Activated T-helper 2 cell treated with anti-CD3 and anti-CD28 coated beads, Interferon-gamma antibody, Interleukin-2, Interleukin-4, amounts not matched to agents 10 μg/mL and 5 μg/mL and 100 μg/mL, durations not matched to agents 14 hours and 24 hours and 36 hours (primary cell): ENCODE data around the gene PLGRKT. TPM values are rescaled to one million over a fixed set of nuclear protein-coding genes. Genes with fewer than 3 reads are reported as not detected.
"Not testable (repeated sequence)": the region's sequence is repeated elsewhere in the genome, so short reads cannot be mapped to it uniquely, and the experiment has no call there.

Experiments used
- DNase-seq: peaks from one replicate; pipeline ENCODE4 v3.0.0; 2021; ENCODE audit warnings: low spot score
- H3K27ac Mint-ChIP-seq: one replicate; pipeline ENCODE4 v1.8.0; 2021; ENCODE audit warnings: mixed read lengths
- H3K27me3 Mint-ChIP-seq: one replicate; pipeline ENCODE4 v1.8.0; 2021; ENCODE audit warnings: low read depth, mixed read lengths
- H3K36me3 Mint-ChIP-seq: one replicate; pipeline ENCODE4 v1.8.0; 2021; ENCODE audit warnings: low read depth, mixed read lengths
- H3K4me1 Mint-ChIP-seq: one replicate; pipeline ENCODE4 v1.8.0; 2021; ENCODE audit warnings: low read depth, mixed read lengths
- H3K4me3 Mint-ChIP-seq: one replicate; pipeline ENCODE4 v1.8.0; 2021; ENCODE audit warnings: low read depth, mild to moderate bottlenecking, moderate library complexity, mixed read lengths
- H3K9me3 Mint-ChIP-seq: one replicate; pipeline ENCODE4 v1.8.0; 2021; ENCODE audit warnings: mixed read lengths
- intact Hi-C: fragments of 100-400 bp; cut with micrococcal nuclease; formaldehyde crosslinking; loops from one replicate; pipeline ENCODE4 v1.15.1; 2023
- total RNA-seq: library from RNA; stranded (reverse); gene quantifications from 2 replicates; pipeline ENCODE4 v1.2.3, GENCODE V29; 2022

The PLGRKT gene
- total RNA-seq, 1 donor from 2014 or later, result 39.3 TPM

DNA sequence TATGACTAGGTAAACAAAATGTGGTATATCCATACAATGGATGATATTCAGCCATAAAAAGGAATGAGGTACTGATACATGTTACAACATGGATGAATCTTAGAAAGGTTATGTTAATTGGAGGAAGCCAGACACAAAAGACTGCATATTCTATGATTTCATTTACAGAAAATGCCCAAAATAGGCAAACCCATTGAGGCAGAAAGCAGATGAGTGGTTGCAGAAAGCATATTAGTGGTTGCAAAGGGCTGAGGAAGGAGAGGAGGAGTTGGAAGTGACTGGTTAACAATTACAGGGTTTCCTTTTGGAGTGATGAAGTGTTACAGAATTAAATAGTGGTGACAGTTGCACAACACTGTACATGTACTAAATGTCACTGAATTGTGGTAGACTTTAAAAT lies 17.7 kb downstream of the PLGRKT start:
- Mint-ChIP-seq H3K4me3 (no peak overlapping the region), H3K9me3 (no peaks in the 10 kb centered on the region)
- intact Hi-C loops, result loop anchor here (5.0 to 10.0 kb wide), 2 partner anchors 38 to 345 kb away; no protein-coding TSS in a partner anchor

DNA sequence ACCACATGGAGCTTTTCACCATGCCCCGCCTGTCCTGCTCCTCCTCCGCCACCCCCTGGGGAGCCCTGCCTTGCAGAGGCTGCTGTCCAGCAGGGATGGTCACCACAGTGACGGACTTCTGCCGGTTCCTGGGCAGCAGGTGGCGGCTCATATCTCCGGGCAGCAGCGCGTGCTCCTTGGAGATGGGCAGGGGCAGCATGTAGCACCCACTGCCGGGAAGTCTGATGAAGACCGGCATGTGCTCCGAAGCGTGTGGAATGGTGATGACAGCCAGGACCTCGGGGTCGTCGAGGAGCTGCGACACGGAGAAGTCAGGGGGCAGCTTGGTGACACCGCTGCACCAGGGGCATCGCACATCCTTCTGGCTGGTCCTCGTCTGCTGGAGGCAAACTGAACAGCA lies 19.2 kb downstream of the PLGRKT start:
- DNase-seq, result no peak
- Mint-ChIP-seq H3K27ac (no peak overlapping the region), H3K9me3 (no peaks in the 10 kb centered on the region), H3K4me3 (no peak overlapping the region), H3K4me1 (peaks cover 6% of the 10 kb centered on the region), H3K27me3 (no peaks in the 10 kb centered on the region), H3K36me3 (peaks cover 26% of the 10 kb centered on the region)
- intact Hi-C loops, result no loop called here

More for the DNA sequence above, 17.7 kb downstream of the PLGRKT start:
- DNase-seq, result no peak
- Mint-ChIP-seq H3K27me3 (no peaks in the 10 kb centered on the region), H3K4me1 (peaks cover 7% of the 10 kb centered on the region), H3K27ac (no peak overlapping the region), H3K36me3 (peaks cover 22% of the 10 kb centered on the region)

DNA sequence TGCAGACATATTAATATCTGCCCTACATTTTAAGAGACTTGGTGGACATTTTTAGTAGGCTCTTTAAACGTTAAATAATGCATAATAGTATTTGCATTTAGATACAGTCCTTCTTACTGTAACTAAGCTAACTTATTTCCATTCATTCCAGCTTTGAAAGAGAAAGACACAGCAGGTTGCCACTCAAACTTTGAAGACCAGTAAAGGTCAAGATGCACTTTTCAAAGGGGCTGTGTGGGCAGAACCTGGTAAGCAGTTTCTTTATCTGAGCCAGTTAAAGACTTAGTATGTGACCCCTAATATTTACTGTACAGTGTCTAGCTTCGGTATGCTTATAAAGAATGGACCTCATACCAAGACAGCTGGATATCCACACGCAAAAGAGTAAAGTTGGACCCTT lies 20.8 kb downstream of the PLGRKT start:
- H3K27ac Mint-ChIP-seq, result no peak overlapping the region
- no peaks in the 10 kb centered on the region for H3K27me3 Mint-ChIP-seq
- intact Hi-C loops, result no loop called here
- peaks cover 37% of the 10 kb centered on the region for H3K36me3 Mint-ChIP-seq
- peaks cover 6% of the 10 kb centered on the region for H3K4me1 Mint-ChIP-seq
- peaks cover 12% of the 10 kb centered on the region for H3K9me3 Mint-ChIP-seq
- no peak overlapping the region for H3K4me3 Mint-ChIP-seq
- DNase-seq, result no peak

DNA sequence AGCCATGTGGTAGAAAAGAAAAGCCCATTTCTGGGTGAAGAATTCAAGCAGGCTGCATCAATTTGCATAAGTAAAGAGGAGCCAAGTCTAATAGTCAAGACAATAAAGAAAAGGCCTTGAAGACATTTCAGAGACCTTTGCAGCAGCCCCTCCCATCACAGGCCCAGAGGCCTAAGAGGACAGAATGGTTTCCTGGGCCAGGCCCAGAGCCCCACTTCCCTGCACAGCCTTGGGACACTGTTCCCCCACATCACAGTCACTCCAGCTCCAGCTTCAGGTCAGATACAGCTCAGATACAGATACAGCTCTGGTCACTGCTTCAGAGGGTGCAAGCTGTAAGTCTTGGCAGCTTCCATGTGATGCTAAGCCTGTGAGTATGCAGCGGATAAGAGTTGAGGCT lies 29.1 kb downstream of the PLGRKT start:
- intact Hi-C loops, result no loop called here
- H3K27me3 Mint-ChIP-seq, result no peaks in the 10 kb centered on the region
- H3K36me3 Mint-ChIP-seq, result peaks cover 73% of the 10 kb centered on the region
- H3K9me3 Mint-ChIP-seq, result peaks cover 73% of the 10 kb centered on the region
- no peak for DNase-seq
- no peak overlapping the region for H3K27ac Mint-ChIP-seq
- H3K4me3 Mint-ChIP-seq, result no peak overlapping the region
- peaks cover 10% of the 10 kb centered on the region for H3K4me1 Mint-ChIP-seq

DNA sequence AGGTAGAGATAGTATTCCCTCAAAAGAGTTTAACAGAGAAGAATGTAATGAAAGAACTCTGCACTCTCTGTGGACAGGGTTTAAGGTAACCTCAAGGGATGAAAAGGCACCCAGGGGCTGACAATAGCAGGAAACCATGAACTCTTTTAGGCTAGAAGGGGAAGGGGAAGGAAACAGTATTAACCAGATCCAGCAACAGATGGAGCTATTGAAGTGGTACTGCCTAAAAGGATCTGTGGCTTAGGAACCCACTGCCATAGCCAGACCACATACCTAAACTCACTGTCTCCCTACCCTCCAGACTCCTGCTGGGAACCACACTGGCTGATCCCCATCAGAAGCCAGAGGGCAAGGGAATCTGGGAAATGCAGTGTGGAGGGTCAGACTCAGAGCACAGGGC lies 35.5 kb downstream of the PLGRKT start:
- DNase-seq, result no peak
- intact Hi-C loops, result no loop called here
- peaks cover 33% of the 10 kb centered on the region for H3K9me3 Mint-ChIP-seq
- H3K27ac Mint-ChIP-seq, result no peak overlapping the region
- H3K4me1 Mint-ChIP-seq, result peaks cover 25% of the 10 kb centered on the region
- peaks cover 36% of the 10 kb centered on the region for H3K36me3 Mint-ChIP-seq
- no peak overlapping the region for H3K4me3 Mint-ChIP-seq
- H3K27me3 Mint-ChIP-seq, result no peaks in the 10 kb centered on the region

DNA sequence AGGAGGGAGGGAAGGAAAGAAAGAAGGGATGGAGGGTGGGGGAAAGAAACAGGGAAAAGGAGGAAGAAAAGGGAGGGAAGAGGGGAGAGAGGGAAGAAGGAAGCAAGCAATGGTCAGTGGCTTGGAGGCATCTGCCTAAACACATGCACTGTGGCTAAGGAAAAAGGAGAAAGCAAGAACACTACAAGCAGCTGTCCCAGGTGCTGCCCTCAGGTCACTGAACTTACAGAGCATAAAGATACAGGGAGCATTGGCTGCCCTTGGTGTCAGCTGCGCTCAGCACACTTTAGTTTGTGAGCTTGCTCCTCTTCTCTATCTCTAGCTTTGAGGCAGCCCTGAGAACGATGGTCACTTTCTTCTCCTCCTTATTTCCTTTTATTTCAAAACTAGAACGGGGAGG lies 40.2 kb downstream of the PLGRKT start:
- H3K27ac Mint-ChIP-seq, result not testable (repeated sequence)

DNA sequence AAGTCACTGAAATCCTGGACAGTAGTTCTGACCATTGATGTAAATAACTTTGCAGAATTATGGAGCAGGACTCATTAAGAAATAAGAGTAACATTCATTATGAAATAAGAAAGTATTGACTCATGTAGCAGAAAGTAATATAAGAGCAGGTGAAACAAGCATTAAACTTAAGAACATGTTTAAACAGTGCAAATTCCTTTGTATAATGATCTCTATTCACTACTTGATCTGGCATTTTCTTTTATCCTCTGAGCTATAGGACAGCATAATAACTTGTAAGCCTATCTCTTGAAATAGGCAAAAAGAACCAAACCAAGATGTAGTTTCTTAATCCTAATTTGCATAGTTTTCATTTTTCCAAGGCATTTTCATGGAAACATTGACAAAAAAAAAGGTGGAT lies 42.3 kb downstream of the PLGRKT start:
- peaks cover 12% of the 10 kb centered on the region for H3K4me1 Mint-ChIP-seq
- no peaks in the 10 kb centered on the region for H3K36me3 Mint-ChIP-seq
- intact Hi-C loops, result no loop called here
- no peaks in the 10 kb centered on the region for H3K9me3 Mint-ChIP-seq
- H3K4me3 Mint-ChIP-seq, result no peak overlapping the region
- H3K27me3 Mint-ChIP-seq, result no peaks in the 10 kb centered on the region
- no peak overlapping the region for H3K27ac Mint-ChIP-seq
- no peak for DNase-seq

More for the DNA sequence above, 40.2 kb downstream of the PLGRKT start:
- peaks cover 18% of the 10 kb centered on the region for H3K4me1 Mint-ChIP-seq
- H3K36me3 Mint-ChIP-seq, H3K4me3 Mint-ChIP-seq, DNase-seq, H3K9me3 Mint-ChIP-seq, intact Hi-C loops, H3K27me3 Mint-ChIP-seq: not testable (repeated sequence)

DNA sequence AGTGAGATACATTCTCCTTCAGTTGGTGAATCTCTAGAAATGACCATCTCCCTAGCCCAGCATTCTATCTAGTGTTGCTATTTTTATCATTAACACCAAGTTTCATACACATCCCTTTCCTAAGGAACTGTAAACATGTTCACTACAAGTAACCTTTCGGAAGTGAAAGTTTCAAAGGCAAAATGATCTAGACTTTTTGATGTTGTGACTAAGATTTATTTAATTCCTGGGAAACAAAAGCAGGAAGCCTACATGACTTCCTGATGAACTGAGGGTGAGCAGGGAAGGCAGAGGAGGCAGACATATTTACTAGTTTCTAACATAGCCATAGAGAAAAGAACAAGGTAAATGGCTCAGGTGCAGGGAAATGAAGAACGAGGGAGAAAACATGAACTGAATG lies 43.7 kb downstream of the PLGRKT start:
- H3K27me3 Mint-ChIP-seq, H3K9me3 Mint-ChIP-seq, intact Hi-C loops, DNase-seq, H3K4me3 Mint-ChIP-seq, H3K27ac Mint-ChIP-seq, H3K36me3 Mint-ChIP-seq: not testable (repeated sequence)
- H3K4me1 Mint-ChIP-seq, result peaks cover 21% of the 10 kb centered on the region

DNA sequence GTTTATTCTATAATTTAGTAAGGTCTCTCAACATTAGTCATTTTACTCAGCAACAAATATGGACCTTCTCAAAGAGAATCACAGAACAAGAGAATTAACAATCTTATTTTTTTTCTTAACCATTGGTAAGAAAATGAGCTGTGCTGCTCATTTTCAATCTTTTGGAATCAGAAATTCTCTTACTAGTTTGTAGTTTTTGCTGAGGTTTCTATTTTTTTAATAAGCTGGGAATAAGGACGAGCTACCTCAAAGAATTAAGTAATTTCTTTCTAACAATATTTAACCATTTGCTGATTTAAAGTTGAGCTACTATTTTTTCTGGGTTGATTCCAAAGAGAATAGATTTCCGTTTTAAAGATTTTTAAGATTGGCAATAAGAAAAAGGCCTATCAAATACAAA lies 44.2 kb downstream of the PLGRKT start:
- Mint-ChIP-seq H3K36me3 (no peaks in the 10 kb centered on the region), H3K9me3 (no peaks in the 10 kb centered on the region), H3K4me1 (peaks cover 25% of the 10 kb centered on the region), H3K27ac (no peak overlapping the region), H3K4me3 (no peak overlapping the region), H3K27me3 (no peaks in the 10 kb centered on the region)
- intact Hi-C loops, result no loop called here
- no peak for DNase-seq

DNA sequence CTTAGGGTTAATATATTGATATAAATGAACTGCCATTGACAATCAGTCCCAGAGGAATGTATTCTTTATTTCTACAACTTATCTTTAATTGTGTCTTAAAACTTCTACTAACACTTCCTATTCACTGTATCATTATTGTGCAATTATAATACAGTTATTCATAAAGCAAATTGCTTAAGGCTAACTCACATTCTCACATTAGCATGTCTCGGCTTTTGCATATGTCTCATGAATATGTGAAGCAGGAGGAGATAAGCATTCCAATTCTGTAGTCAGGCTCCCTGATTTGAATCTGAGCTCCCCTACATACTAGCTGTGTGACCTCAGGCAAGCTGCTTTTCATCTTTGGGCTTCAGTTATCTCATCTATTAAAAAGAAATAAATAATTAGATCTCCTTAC lies 45.4 kb downstream of the PLGRKT start:
- no peak for DNase-seq
- intact Hi-C loops, result no loop called here
- H3K27ac Mint-ChIP-seq, result no peak overlapping the region
- no peaks in the 10 kb centered on the region for H3K9me3 Mint-ChIP-seq
- peaks cover 33% of the 10 kb centered on the region for H3K4me1 Mint-ChIP-seq
- no peak overlapping the region for H3K4me3 Mint-ChIP-seq
- no peaks in the 10 kb centered on the region for H3K36me3 Mint-ChIP-seq
- H3K27me3 Mint-ChIP-seq, result no peaks in the 10 kb centered on the region

DNA sequence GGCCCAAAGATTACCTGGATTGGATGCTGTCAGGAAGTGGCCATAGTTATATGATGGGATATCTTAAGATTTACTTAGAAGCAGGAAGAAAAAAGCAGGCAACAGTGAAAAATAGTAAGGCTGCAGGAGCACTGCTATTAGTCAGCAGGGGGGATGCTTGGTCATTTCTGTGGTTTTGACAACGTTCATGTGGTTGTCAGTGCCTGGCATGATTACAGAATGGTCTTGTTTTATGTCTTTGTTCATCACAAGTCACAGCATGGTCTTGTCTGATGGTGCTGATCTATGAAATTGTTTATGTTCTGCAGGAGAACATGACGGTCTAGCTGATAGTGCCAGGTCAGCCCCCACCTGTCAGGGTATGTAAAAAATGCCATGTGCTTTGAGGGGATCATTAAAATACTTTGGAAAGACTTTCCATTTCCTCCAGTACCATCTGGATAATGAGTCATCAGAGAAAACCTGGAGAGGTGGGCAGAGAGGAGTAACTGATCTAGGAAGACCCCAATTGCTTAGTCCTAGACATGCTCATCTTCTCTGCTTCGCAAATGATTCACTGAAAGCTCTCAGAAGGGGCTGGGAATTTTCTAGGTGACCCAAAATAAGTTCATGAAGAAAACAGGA lies 48.5 kb downstream of the PLGRKT start:
- intact Hi-C loops, result loop anchor here (1.0 kb wide), 1 partner anchor 25 kb away; no protein-coding TSS in a partner anchor
- H3K4me1 Mint-ChIP-seq, result peaks cover 42% of the 10 kb centered on the region
- no peaks in the 10 kb centered on the region for H3K36me3 Mint-ChIP-seq
- no peaks in the 10 kb centered on the region for H3K9me3 Mint-ChIP-seq
- H3K27ac Mint-ChIP-seq, result no peak overlapping the region
- no peaks in the 10 kb centered on the region for H3K27me3 Mint-ChIP-seq
- H3K4me3 Mint-ChIP-seq, result no peak overlapping the region
- no peak for DNase-seq

DNA sequence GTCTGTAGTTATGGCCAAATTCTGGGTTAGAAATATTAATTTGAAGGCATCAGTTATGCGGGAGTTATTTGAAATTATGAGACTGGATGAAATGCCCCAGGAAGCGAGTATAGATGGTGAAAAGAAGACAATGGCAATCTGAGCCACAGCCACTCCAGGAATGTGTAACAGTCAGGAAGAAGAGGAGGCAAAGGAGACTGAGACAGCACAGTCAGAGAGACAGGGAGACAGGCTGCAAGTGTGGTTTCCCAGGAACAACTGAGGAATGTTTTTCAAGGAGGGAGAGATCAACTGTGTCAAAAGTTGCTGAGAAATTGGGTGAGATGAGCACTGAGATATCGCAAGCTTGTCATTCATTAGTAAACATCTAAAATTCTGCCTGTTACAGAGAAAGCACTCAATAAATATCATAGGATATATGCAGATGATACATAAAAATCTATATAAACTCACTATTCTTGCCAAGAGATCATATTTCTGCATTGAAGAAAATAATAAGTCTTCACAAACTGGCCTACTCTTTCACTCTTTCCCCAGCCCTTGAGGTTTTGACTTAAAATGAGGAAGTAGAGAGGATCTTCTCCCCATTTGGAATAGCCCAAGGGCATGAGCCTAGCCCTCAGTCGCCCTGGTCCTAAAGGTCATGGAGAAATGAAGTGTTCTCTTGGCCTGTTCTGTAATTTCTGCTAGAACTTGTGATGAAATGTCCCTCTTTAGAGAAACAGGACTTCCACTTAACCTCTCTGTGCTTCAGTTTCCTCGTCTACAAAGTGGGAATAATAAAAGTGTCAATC lies 49.5 kb downstream of the PLGRKT start:
- H3K27ac Mint-ChIP-seq, result no peak overlapping the region

DNA sequence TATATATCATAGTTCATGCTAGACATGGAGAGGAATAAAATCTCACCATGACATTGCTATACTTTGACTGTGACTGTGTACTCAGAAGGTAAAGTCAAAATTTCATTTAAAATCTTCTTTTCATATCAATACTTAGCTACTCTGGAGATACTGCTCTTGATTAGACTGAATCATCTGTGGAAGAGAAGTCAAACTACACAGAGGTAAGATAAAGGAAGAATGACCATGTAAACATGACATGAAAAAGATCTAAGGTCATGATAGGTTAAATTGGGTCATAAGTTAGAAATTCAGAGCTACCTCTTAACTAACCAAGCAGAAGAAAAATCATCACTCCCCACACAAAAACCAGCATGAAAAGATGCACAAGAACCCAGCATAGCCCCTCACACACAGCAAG lies 53.3 kb downstream of the PLGRKT start:
- Mint-ChIP-seq H3K4me1 (peaks cover 34% of the 10 kb centered on the region), H3K36me3 (peaks cover 8% of the 10 kb centered on the region), H3K9me3 (no peaks in the 10 kb centered on the region), H3K27ac (no peak overlapping the region), H3K4me3 (no peak overlapping the region), H3K27me3 (no peaks in the 10 kb centered on the region)
- no peak for DNase-seq
- intact Hi-C loops, result loop anchor here (5.0 kb wide), 1 partner anchor 38 kb away; no protein-coding TSS in a partner anchor

More for the DNA sequence above, 49.5 kb downstream of the PLGRKT start:
- DNase-seq, result no peak
- Mint-ChIP-seq H3K4me1 (peaks cover 43% of the 10 kb centered on the region), H3K36me3 (no peaks in the 10 kb centered on the region), H3K4me3 (no peak overlapping the region), H3K27me3 (no peaks in the 10 kb centered on the region), H3K9me3 (no peaks in the 10 kb centered on the region)
- intact Hi-C loops, result no loop called here
